ENCODE results near the gene MTCL1. TPM values are rescaled to one million over a fixed set of nuclear protein-coding genes. Genes with fewer than 3 reads are reported as not detected.

The MTCL1 gene
- polyA plus RNA-seq = 24.0 TPM
- long read RNA-seq, donor 1, partial matches to known transcripts = 0 of 3 reads
- long read RNA-seq, donor 1, other reads (novel, unspliced or antisense) = 0 of 3 reads
- long read RNA-seq, donor 2, partial matches to known transcripts = 0 of 2 reads
- long read RNA-seq, donor 2, other reads (novel, unspliced or antisense) = 0 of 2 reads
- long read RNA-seq, donor 3 = 0 reads
- long read RNA-seq, donor 4 = 0 reads
- long read RNA-seq, donor 5, partial matches to known transcripts = 0 of 3 reads
- long read RNA-seq, donor 5, other reads (novel, unspliced or antisense) = 0 of 3 reads
- long read RNA-seq, donor 6, partial matches to known transcripts = 0 of 1 reads
- long read RNA-seq, donor 6, other reads (novel, unspliced or antisense) = 0 of 1 reads
- long read RNA-seq, donor 7 = 0 reads
- long read RNA-seq, donor 8, partial matches to known transcripts = 0 of 4 reads
- long read RNA-seq, donor 8, other reads (novel, unspliced or antisense) = 0 of 4 reads
- long read RNA-seq, donor 9, partial matches to known transcripts = 0 of 3 reads
- long read RNA-seq, donor 9, other reads (novel, unspliced or antisense) = 0 of 3 reads
- long read RNA-seq, donor 10, partial matches to known transcripts = 0 of 1 reads
- long read RNA-seq, donor 10, other reads (novel, unspliced or antisense) = 0 of 1 reads
- long read RNA-seq, donor 11, partial matches to known transcripts = 0 of 3 reads
- long read RNA-seq, donor 11, other reads (novel, unspliced or antisense) = 0 of 3 reads

GRCh38 chr18:8705238-8705960 lies at the start of gene MTCL1:
Gene MTCL1, plus strand, starts transcription at chr18:8705556. Its CDS starts 105 bp downstream, at chr18:8705661.
- Histone ChIP-seq H3K4me3 (ENCODE audit: low read length) (peak within 1 kb of the TSS; percentile 81), H3K27me3 (ENCODE audit: control insufficient read depth, insufficient read depth, low read length) (peaks cover 29% of the 10 kb centered on the region), H3K27ac (ENCODE audit: low read length) (peak within 1 kb of the TSS; percentile 69), H3K36me3 (ENCODE audit: control insufficient read depth, insufficient read depth, low read length) (no peaks in the 10 kb centered on the region), H3K9me3 (ENCODE audit: control insufficient read depth, low read depth, low read length) (no peaks in the 10 kb centered on the region), H3K4me1 (ENCODE audit: control insufficient read depth, insufficient read depth, low read length) (peaks cover 23% of the 10 kb centered on the region)
- no CpG with 5 or more reads among the region's 123 CpGs for WGBS (ENCODE audit: insufficient coverage, low lambda C conversion rate)
- DNase-seq = peak in 1 of 2 donors; percentile 47

GRCh38 chr18:8656232-8656631 lies 49.1 kb upstream of the MTCL1 start:
- H3K4me1 ChIP-seq (ENCODE audit: control insufficient read depth, insufficient read depth, low read length) = no peaks in the 10 kb centered on the region
- H3K36me3 ChIP-seq (ENCODE audit: control insufficient read depth, insufficient read depth, low read length) = no peaks in the 10 kb centered on the region
- no CpG with 5 or more reads among the region's 6 CpGs for WGBS (ENCODE audit: insufficient coverage, low lambda C conversion rate)
- H3K9me3 ChIP-seq (ENCODE audit: control insufficient read depth, low read depth, low read length) = no peaks in the 10 kb centered on the region
- H3K27ac ChIP-seq (ENCODE audit: low read length) = no peak overlapping the region
- no peak for DNase-seq
- no peaks in the 10 kb centered on the region for H3K27me3 ChIP-seq (ENCODE audit: control insufficient read depth, insufficient read depth, low read length)
- H3K4me3 ChIP-seq (ENCODE audit: low read length) = no peak overlapping the region

GRCh38 chr18:8657050-8657820 lies 48.1 kb upstream of the MTCL1 start:
- WGBS (ENCODE audit: insufficient coverage, low lambda C conversion rate) = 70% methylated on average over 1 of the region's 14 CpGs
- peaks cover 2% of the 10 kb centered on the region for H3K4me1 ChIP-seq (ENCODE audit: control insufficient read depth, insufficient read depth, low read length)
- H3K27me3 ChIP-seq (ENCODE audit: control insufficient read depth, insufficient read depth, low read length) = peaks cover 3% of the 10 kb centered on the region
- DNase-seq = no peak
- no peak overlapping the region for H3K4me3 ChIP-seq (ENCODE audit: low read length)
- H3K27ac ChIP-seq (ENCODE audit: low read length) = no peak overlapping the region
- H3K9me3 ChIP-seq (ENCODE audit: control insufficient read depth, low read depth, low read length) = no peaks in the 10 kb centered on the region
- no peaks in the 10 kb centered on the region for H3K36me3 ChIP-seq (ENCODE audit: control insufficient read depth, insufficient read depth, low read length)

GRCh38 chr18:8657873-8658470 lies 47.4 kb upstream of the MTCL1 start:
- WGBS (ENCODE audit: insufficient coverage, low lambda C conversion rate) = 55% methylated on average over 2 of the region's 14 CpGs
- no peak overlapping the region for H3K4me3 ChIP-seq (ENCODE audit: low read length)
- peak in 1 of 2 donors; percentile 12 for DNase-seq
- H3K4me1 ChIP-seq (ENCODE audit: control insufficient read depth, insufficient read depth, low read length) = peaks cover 4% of the 10 kb centered on the region
- no peaks in the 10 kb centered on the region for H3K36me3 ChIP-seq (ENCODE audit: control insufficient read depth, insufficient read depth, low read length)
- H3K27me3 ChIP-seq (ENCODE audit: control insufficient read depth, insufficient read depth, low read length) = peaks cover 3% of the 10 kb centered on the region
- H3K9me3 ChIP-seq (ENCODE audit: control insufficient read depth, low read depth, low read length) = no peaks in the 10 kb centered on the region
- H3K27ac ChIP-seq (ENCODE audit: low read length) = no peak overlapping the region

GRCh38 chr18:8658858-8659485 lies 46.4 kb upstream of the MTCL1 start:
- Histone ChIP-seq H3K27ac (ENCODE audit: low read length) (no peak overlapping the region), H3K27me3 (ENCODE audit: control insufficient read depth, insufficient read depth, low read length) (peaks cover 3% of the 10 kb centered on the region), H3K4me1 (ENCODE audit: control insufficient read depth, insufficient read depth, low read length) (peaks cover 4% of the 10 kb centered on the region), H3K9me3 (ENCODE audit: control insufficient read depth, low read depth, low read length) (no peaks in the 10 kb centered on the region), H3K4me3 (ENCODE audit: low read length) (no peak overlapping the region), H3K36me3 (ENCODE audit: control insufficient read depth, insufficient read depth, low read length) (no peaks in the 10 kb centered on the region)
- WGBS (ENCODE audit: insufficient coverage, low lambda C conversion rate) = 100% methylated on average over 2 of the region's 31 CpGs
- DNase-seq = no peak

- Histone ChIP-seq H3K36me3 (ENCODE audit: control insufficient read depth, insufficient read depth, low read length) (no peaks in the 10 kb centered on the region), H3K27ac (ENCODE audit: low read length) (no peak overlapping the region), H3K27me3 (ENCODE audit: control insufficient read depth, insufficient read depth, low read length) (peaks cover 3% of the 10 kb centered on the region), H3K9me3 (ENCODE audit: control insufficient read depth, low read depth, low read length) (no peaks in the 10 kb centered on the region), H3K4me3 (ENCODE audit: low read length) (no peak overlapping the region), H3K4me1 (ENCODE audit: control insufficient read depth, insufficient read depth, low read length) (peaks cover 4% of the 10 kb centered on the region)
- WGBS (ENCODE audit: insufficient coverage, low lambda C conversion rate) = 88% methylated on average over 6 of the region's 36 CpGs
- no peak for DNase-seq
These were observed 45.6 kb upstream of the MTCL1 start for GRCh38 chr18:8659609-8660242.

- H3K4me3 ChIP-seq (ENCODE audit: low read length) = no peak overlapping the region
- WGBS (ENCODE audit: insufficient coverage, low lambda C conversion rate) = 100% methylated on average over 1 of the region's 5 CpGs
These were observed 45.0 kb upstream of the MTCL1 start for GRCh38 chr18:8660316-8660715.

GRCh38 chr18:8661754-8662559 lies 43.4 kb upstream of the MTCL1 start:
- WGBS (ENCODE audit: insufficient coverage, low lambda C conversion rate) = no CpG with 5 or more reads among the region's 18 CpGs
- Histone ChIP-seq H3K4me1 (ENCODE audit: control insufficient read depth, insufficient read depth, low read length) (peaks cover 4% of the 10 kb centered on the region), H3K36me3 (ENCODE audit: control insufficient read depth, insufficient read depth, low read length) (no peaks in the 10 kb centered on the region), H3K9me3 (ENCODE audit: control insufficient read depth, low read depth, low read length) (no peaks in the 10 kb centered on the region), H3K27me3 (ENCODE audit: control insufficient read depth, insufficient read depth, low read length) (peaks cover 3% of the 10 kb centered on the region), H3K27ac (ENCODE audit: low read length) (no peak overlapping the region), H3K4me3 (ENCODE audit: low read length) (no peak overlapping the region)
- peak; percentile 9 to 65 for DNase-seq

More at GRCh38 chr18:8660316-8660715, 45.0 kb upstream of the MTCL1 start:
- H3K9me3 ChIP-seq (ENCODE audit: control insufficient read depth, low read depth, low read length) = no peaks in the 10 kb centered on the region
- DNase-seq = no peak
- peaks cover 3% of the 10 kb centered on the region for H3K27me3 ChIP-seq (ENCODE audit: control insufficient read depth, insufficient read depth, low read length)
- H3K4me1 ChIP-seq (ENCODE audit: control insufficient read depth, insufficient read depth, low read length) = peaks cover 4% of the 10 kb centered on the region
- no peak overlapping the region for H3K27ac ChIP-seq (ENCODE audit: low read length)
- H3K36me3 ChIP-seq (ENCODE audit: control insufficient read depth, insufficient read depth, low read length) = no peaks in the 10 kb centered on the region

Data from large intestine (tissue), 12 donors.